Measurements from ENCODE around the gene NOS1AP. TPM values are rescaled to one million over a fixed set of nuclear protein-coding genes. Genes with fewer than 3 reads are reported as not detected.

NOS1AP gene
- total RNA-seq, 4 donors from 2014 or later: 0.99 to 9.0 (median 4.0) TPM

- TF ChIP-seq POLR2AphosphoS5 (IDR thresholded peaks at IDR 0.05) (no peak), EP300 (IDR thresholded peaks at IDR 0.05) (no peak), POLR2A (IDR thresholded peaks at IDR 0.05; ENCODE audit: low read depth) (no peak)
- Histone ChIP-seq H3K36me3 (no peaks in the 10 kb centered on the region), H3K4me1 (peaks cover 21 to 39% (median 26%) of the 10 kb centered on the region in 4 donors), H3K27me3 (peaks cover 0 to 35% (median 0%) of the 10 kb centered on the region in 4 donors), H3K27ac (replicated peaks in 1 of 4) (peak overlapping the region; percentile 32 to 64 (median 47)), H3K9me3 (no peaks in the 10 kb centered on the region), H3K4me3 (peak overlapping the region; percentile 58 to 69 (median 64))
- intact Hi-C loops (cut with DNase I): loop anchor here (5.0 kb wide), 1 partner anchor 231 kb away; no protein-coding TSS in a partner anchor
- no peak for DNase-seq (ENCODE audit: extremely low spot score)
- 30% methylated on average over 16 of the region's 20 CpGs for WGBS
Measured at GRCh38 chr1:162023181-162023546, 46.3 kb upstream of the NOS1AP start.

- Histone ChIP-seq H3K4me1 (peaks cover 21 to 38% (median 25%) of the 10 kb centered on the region in 4 donors), H3K27ac (replicated peaks in 1 of 4) (peak within 1 kb of the TSS; percentile 32 to 64 (median 47)), H3K9me3 (no peaks in the 10 kb centered on the region), H3K27me3 (peaks cover 0 to 35% (median 0%) of the 10 kb centered on the region in 4 donors), H3K36me3 (no peaks in the 10 kb centered on the region), H3K4me3 (peak within 1 kb of the TSS; percentile 58 to 69 (median 64))
- TF ChIP-seq POLR2AphosphoS5 (IDR thresholded peaks at IDR 0.05) (peak in 1 of 2 donors; percentile 25), POLR2A (IDR thresholded peaks at IDR 0.05; ENCODE audit: low read depth) (no peak), CTCF (IDR thresholded peaks at IDR 0.05) (peak in 1 of 3 experiments; percentile 23), EP300 (IDR thresholded peaks at IDR 0.05) (no peak)
- intact Hi-C loops (cut with DNase I): loop anchor here (5.0 kb wide), 1 partner anchor 232 kb away; no protein-coding TSS in a partner anchor
- DNase-seq (ENCODE audit: extremely low spot score): no peak
- WGBS: under 1% methylated on average over 35 of the region's 85 CpGs
Measured at GRCh38 chr1:162023547-162024501, 45.7 kb upstream of the NOS1AP start, which contains the start of gene OLFML2B. TSS of gene OLFML2B (minus strand) at chr1:162023869. CDS start at chr1:162023430, 439 bp downstream.

- Histone ChIP-seq H3K9me3 (no peaks in the 10 kb centered on the region), H3K27me3 (peaks cover 0 to 35% (median 0%) of the 10 kb centered on the region in 4 donors), H3K36me3 (no peaks in the 10 kb centered on the region), H3K4me1 (peaks cover 14 to 25% (median 22%) of the 10 kb centered on the region in 4 donors), H3K27ac (replicated peaks in 1 of 4) (no peak overlapping the region), H3K4me3 (no peak overlapping the region)
- no peak for DNase-seq (ENCODE audit: extremely low spot score)
- TF ChIP-seq POLR2AphosphoS5 (IDR thresholded peaks at IDR 0.05): no peak
- no peak for TF ChIP-seq POLR2A (IDR thresholded peaks at IDR 0.05; ENCODE audit: low read depth)
- WGBS: 98% methylated on average over 2 of the region's 2 CpGs
- intact Hi-C loops (cut with DNase I): no loop called here
Measured at GRCh38 chr1:162025541-162025940, 44.0 kb upstream of the NOS1AP start.

GRCh38 chr1:162026881-162027280 is 42.6 kb upstream of the NOS1AP start:
- peaks cover 0 to 35% (median 0%) of the 10 kb centered on the region in 4 donors for H3K27me3 ChIP-seq
- no peak overlapping the region for H3K27ac ChIP-seq (replicated peaks in 1 of 4)
- 80% methylated on average over 2 of the region's 2 CpGs for WGBS
- H3K4me1 ChIP-seq: peaks cover 14 to 22% (median 20%) of the 10 kb centered on the region in 4 donors
- intact Hi-C loops (cut with DNase I): no loop called here
- DNase-seq (ENCODE audit: extremely low spot score): no peak
- no peaks in the 10 kb centered on the region for H3K36me3 ChIP-seq
- H3K9me3 ChIP-seq: no peaks in the 10 kb centered on the region
- H3K4me3 ChIP-seq: no peak overlapping the region
- TF ChIP-seq EP300 (IDR thresholded peaks at IDR 0.05): no peak
- TF ChIP-seq CTCF (IDR thresholded peaks at IDR 0.05): no peak
- no peak for TF ChIP-seq POLR2A (IDR thresholded peaks at IDR 0.05; ENCODE audit: low read depth)
- TF ChIP-seq POLR2AphosphoS5 (IDR thresholded peaks at IDR 0.05): no peak

GRCh38 chr1:162028726-162029125 is 40.8 kb upstream of the NOS1AP start:
- peaks cover 0 to 32% (median 0%) of the 10 kb centered on the region in 4 donors for H3K27me3 ChIP-seq
- TF ChIP-seq CTCF (IDR thresholded peaks at IDR 0.05): no peak
- no peak for TF ChIP-seq EP300 (IDR thresholded peaks at IDR 0.05)
- TF ChIP-seq POLR2AphosphoS5 (IDR thresholded peaks at IDR 0.05): no peak
- no peak for TF ChIP-seq POLR2A (IDR thresholded peaks at IDR 0.05; ENCODE audit: low read depth)
- no peaks in the 10 kb centered on the region for H3K36me3 ChIP-seq
- intact Hi-C loops (cut with DNase I): no loop called here
- H3K9me3 ChIP-seq: no peaks in the 10 kb centered on the region
- peaks cover 8 to 13% (median 10%) of the 10 kb centered on the region in 4 donors for H3K4me1 ChIP-seq
- H3K4me3 ChIP-seq: no peak overlapping the region
- no peak overlapping the region for H3K27ac ChIP-seq (replicated peaks in 1 of 4)
- DNase-seq (ENCODE audit: extremely low spot score): no peak
- 68% methylated on average over 6 of the region's 6 CpGs for WGBS

All from esophagus muscularis mucosa (tissue), 4 donors.